ENCODE results near the gene COL4A6. TPM values are rescaled to one million over a fixed set of nuclear protein-coding genes. Genes with fewer than 3 reads are reported as not detected.

The COL4A6 gene
- total and polyA plus RNA-seq, 2 experiments from 2014 or later, result 4.0 to 12.9 TPM

DNA sequence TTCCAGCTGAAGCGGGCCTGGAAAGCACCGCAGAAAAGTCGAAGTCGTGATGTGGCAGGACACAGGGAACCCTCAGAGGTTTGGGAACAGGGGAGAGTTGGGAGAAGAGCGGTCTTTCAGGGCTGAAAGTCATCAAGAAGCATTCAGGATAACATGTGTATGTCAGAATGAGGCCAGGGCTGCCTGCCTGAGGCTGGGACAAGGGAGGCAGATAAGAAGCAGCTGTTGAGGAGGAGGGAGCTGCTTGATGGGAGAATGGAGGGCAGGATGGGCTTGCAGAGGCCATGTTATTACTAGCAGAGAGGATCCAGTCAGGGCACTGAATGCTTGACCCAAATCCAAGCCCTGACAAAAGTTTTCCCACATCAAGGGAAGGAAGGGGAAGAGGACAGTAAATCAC, 214.6 kb downstream of the COL4A6 start:
- Histone ChIP-seq H3K27ac (no peak overlapping the region), H3K36me3 (replicated peaks; ENCODE audit: insufficient read depth, low read depth) (no peaks in the 10 kb centered on the region), H3K4me1 (ENCODE audit: insufficient read depth) (peaks cover 6% of the 10 kb centered on the region), H3K27me3 (no peaks in the 10 kb centered on the region), H3K4me3 (no peak overlapping the region), H3K4me2 (no peak overlapping the region), H3K79me2 (no peaks in the 10 kb centered on the region), H4K20me1 (ENCODE audit: insufficient read depth, poor library complexity, severe bottlenecking) (no peaks in the 10 kb centered on the region), H3K9me2 (replicated peaks; ENCODE audit: insufficient read depth) (no peaks in the 10 kb centered on the region), H2AFZ (no peak overlapping the region), H3K9me3 (ENCODE audit: low read depth) (no peaks in the 10 kb centered on the region)
- no peak for TF ChIP-seq EZH2phosphoT487 (IDR thresholded peaks at IDR 0.05; ENCODE audit: low read depth, severe bottlenecking, unreplicated experiment)
- TF ChIP-seq, protein P1, sequence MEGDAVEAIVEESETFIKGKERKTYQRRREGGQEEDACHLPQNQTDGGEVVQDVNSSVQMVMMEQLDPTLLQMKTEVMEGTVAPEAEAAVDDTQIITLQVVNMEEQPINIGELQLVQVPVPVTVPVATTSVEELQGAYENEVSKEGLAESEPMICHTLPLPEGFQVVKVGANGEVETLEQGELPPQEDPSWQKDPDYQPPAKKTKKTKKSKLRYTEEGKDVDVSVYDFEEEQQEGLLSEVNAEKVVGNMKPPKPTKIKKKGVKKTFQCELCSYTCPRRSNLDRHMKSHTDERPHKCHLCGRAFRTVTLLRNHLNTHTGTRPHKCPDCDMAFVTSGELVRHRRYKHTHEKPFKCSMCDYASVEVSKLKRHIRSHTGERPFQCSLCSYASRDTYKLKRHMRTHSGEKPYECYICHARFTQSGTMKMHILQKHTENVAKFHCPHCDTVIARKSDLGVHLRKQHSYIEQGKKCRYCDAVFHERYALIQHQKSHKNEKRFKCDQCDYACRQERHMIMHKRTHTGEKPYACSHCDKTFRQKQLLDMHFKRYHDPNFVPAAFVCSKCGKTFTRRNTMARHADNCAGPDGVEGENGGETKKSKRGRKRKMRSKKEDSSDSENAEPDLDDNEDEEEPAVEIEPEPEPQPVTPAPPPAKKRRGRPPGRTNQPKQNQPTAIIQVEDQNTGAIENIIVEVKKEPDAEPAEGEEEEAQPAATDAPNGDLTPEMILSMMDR (IDR thresholded peaks at IDR 0.05; ENCODE audit: poor library complexity), result no peak
- no peak for DNase-seq (ENCODE audit: low spot score)
- 60% methylated on average over 5 of the region's 5 CpGs for WGBS (ENCODE audit: low lambda C conversion rate, missing lambda C conversion rate)

DNA sequence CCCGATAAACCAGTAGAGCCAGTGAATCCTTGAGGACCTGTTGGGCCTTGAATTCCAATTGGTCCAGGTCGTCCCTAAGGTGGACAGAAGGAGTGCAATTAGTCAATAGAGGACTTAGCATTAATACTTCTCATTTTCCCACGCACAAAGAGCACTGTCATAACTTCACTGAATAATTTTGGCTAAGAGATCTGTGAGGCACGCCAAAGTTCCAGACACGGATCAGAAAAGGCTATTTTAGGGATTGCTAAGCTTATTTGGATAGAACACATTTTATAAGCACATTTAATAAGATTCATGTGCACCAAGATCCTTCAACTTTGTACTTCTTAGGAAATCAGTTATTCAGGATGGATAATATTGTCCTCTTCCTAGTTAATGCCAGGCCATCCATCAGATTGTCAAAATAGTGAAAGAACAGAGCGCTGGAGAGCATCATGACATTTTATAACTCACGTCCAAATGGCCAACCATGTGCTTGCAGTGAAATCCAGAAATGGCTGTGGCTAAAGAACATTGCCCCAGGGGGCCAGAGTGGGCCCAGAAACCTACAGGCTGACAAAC, 216.8 kb downstream of the COL4A6 start:
- DNase-seq (ENCODE audit: low spot score), result no peak
- Histone ChIP-seq H3K9me2 (replicated peaks; ENCODE audit: insufficient read depth) (no peaks in the 10 kb centered on the region), H3K4me1 (ENCODE audit: insufficient read depth) (peaks cover 17% of the 10 kb centered on the region), H3K27me3 (no peaks in the 10 kb centered on the region), H4K20me1 (ENCODE audit: insufficient read depth, poor library complexity, severe bottlenecking) (no peaks in the 10 kb centered on the region), H3K27ac (no peak overlapping the region), H3K79me2 (no peaks in the 10 kb centered on the region), H3K9me3 (ENCODE audit: low read depth) (no peaks in the 10 kb centered on the region), H3K4me2 (no peak overlapping the region), H2AFZ (no peak overlapping the region), H3K36me3 (replicated peaks; ENCODE audit: insufficient read depth, low read depth) (no peaks in the 10 kb centered on the region), H3K4me3 (no peak overlapping the region)
- TF ChIP-seq, protein P1 (IDR thresholded peaks at IDR 0.05; ENCODE audit: poor library complexity), result no peak
- TF ChIP-seq EZH2phosphoT487 (IDR thresholded peaks at IDR 0.05; ENCODE audit: low read depth, severe bottlenecking, unreplicated experiment), result no peak
- TF ChIP-seq EZH2 (IDR thresholded peaks at IDR 0.05; ENCODE audit: borderline replicate concordance), result no peak
- WGBS (ENCODE audit: low lambda C conversion rate, missing lambda C conversion rate), result 59% methylated on average over 7 of the region's 7 CpGs

DNA sequence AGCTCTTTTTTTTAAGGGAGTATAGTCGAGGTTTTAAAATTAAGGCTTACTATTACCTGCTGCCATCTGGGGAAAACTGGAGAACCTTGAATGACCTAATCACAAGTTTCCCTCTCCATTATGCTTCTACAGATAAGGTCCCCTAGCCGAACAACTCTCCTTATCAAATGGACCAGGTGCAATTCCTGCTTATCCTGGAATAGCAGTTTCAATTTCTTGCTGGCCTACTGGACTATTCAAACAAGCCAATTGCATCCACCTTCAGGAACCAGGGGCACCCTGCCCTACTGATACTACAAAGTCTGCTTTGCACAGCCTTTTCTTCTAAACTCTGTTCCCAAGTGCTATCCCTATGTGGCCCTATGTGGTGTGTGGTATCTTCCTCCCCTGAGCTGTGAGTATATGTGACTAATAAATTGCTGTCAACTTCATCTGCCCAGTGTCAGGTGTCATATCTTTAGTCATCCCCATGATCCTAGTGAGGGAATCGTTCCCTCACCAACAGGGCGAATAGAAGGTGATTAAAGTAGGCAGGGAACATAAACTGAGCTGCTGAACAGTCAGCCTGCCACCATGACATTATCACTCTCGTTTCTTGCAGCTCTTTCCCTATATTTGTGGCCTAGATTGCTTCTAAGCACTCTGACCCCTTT, 218.1 kb downstream of the COL4A6 start:
- no peak overlapping the region for H3K4me2 ChIP-seq
- no peaks in the 10 kb centered on the region for H3K79me2 ChIP-seq
- H3K36me3 ChIP-seq (replicated peaks; ENCODE audit: insufficient read depth, low read depth), result no peaks in the 10 kb centered on the region
- H2AFZ ChIP-seq, result no peak overlapping the region
- H3K27ac ChIP-seq, result no peak overlapping the region
- no peaks in the 10 kb centered on the region for H3K27me3 ChIP-seq
- no peak overlapping the region for H3K4me3 ChIP-seq
- H3K9me2 ChIP-seq (replicated peaks; ENCODE audit: insufficient read depth), result no peaks in the 10 kb centered on the region
- H4K20me1 ChIP-seq (ENCODE audit: insufficient read depth, poor library complexity, severe bottlenecking), result no peaks in the 10 kb centered on the region
- no peaks in the 10 kb centered on the region for H3K9me3 ChIP-seq (ENCODE audit: low read depth)
- DNase-seq (ENCODE audit: low spot score), result no peak
- TF ChIP-seq EZH2 (IDR thresholded peaks at IDR 0.05; ENCODE audit: borderline replicate concordance) (no peak), EZH2phosphoT487 (IDR thresholded peaks at IDR 0.05; ENCODE audit: low read depth, severe bottlenecking, unreplicated experiment) (no peak)
- TF ChIP-seq, protein P1 (IDR thresholded peaks at IDR 0.05; ENCODE audit: poor library complexity), result no peak
- H3K4me1 ChIP-seq (ENCODE audit: insufficient read depth), result peaks cover 13% of the 10 kb centered on the region
- WGBS (ENCODE audit: low lambda C conversion rate, missing lambda C conversion rate), result 67% methylated on average over 5 of the region's 5 CpGs

All from hepatocyte (in vitro differentiated cells).